Measurements from ENCODE around the gene CELA2A.
"Not testable (repeated sequence)": the region's sequence is repeated elsewhere in the genome, so short reads cannot be mapped to it uniquely, and the experiment has no call there.

CELA2A gene

GRCh38 chr1:15475752-15476314, 19.3 kb downstream of the CELA2A start, which contains the start of gene CELA2B:
TSS of gene CELA2B (plus strand) at chr1:15476104. CDS start at chr1:15476126, 22 bp downstream.
- TF ChIP-seq CTCF (IDR thresholded peaks at IDR 0.05; ENCODE audit: insufficient read depth, low read length), result no peak
- no peak for TF ChIP-seq GABPA (IDR thresholded peaks at IDR 0.05; ENCODE audit: low read depth)

GRCh38 chr1:15476927-15477326, 20.4 kb downstream of the CELA2A start:
- DNase-seq (ENCODE audit: low read depth in 1 of 2, low spot score in 1 of 2), result no peak
- H3K27me3 ChIP-seq (ENCODE audit: insufficient read depth, poor library complexity, severe bottlenecking), result no peaks in the 10 kb centered on the region
- no peak overlapping the region for H3K27ac ChIP-seq (replicated peaks)
- no peak overlapping the region for H3K4me3 ChIP-seq (replicated peaks; ENCODE audit: insufficient read depth, low read length)
- TF ChIP-seq SPI1 (IDR thresholded peaks at IDR 0.05; ENCODE audit: borderline replicate concordance, low read depth), result no peak
- no peak for TF ChIP-seq GABPA (IDR thresholded peaks at IDR 0.05; ENCODE audit: low read depth)
- TF ChIP-seq CTCF (IDR thresholded peaks at IDR 0.05; ENCODE audit: insufficient read depth, low read length), result no peak
- no peak for TF ChIP-seq POLR2AphosphoS5 (IDR thresholded peaks at IDR 0.05; ENCODE audit: low read depth)
- no peak for TF ChIP-seq REST (IDR thresholded peaks at IDR 0.05; ENCODE audit: insufficient replicate concordance, low read depth)

More at GRCh38 chr1:15475752-15476314, 19.3 kb downstream of the CELA2A start, which contains the start of gene CELA2B:
- H3K27me3 ChIP-seq (ENCODE audit: insufficient read depth, poor library complexity, severe bottlenecking), result no peaks in the 10 kb centered on the region
- no peak within 1 kb of the TSS for H3K27ac ChIP-seq (replicated peaks)
- no peak for DNase-seq (ENCODE audit: low read depth in 1 of 2, low spot score in 1 of 2)
- no peak within 1 kb of the TSS for H3K4me3 ChIP-seq (replicated peaks; ENCODE audit: insufficient read depth, low read length)

- DNase-seq (ENCODE audit: low read depth in 1 of 2, low spot score in 1 of 2), result no peak
- Histone ChIP-seq H3K27ac (replicated peaks) (no peak overlapping the region), H3K27me3 (ENCODE audit: insufficient read depth, poor library complexity, severe bottlenecking) (no peaks in the 10 kb centered on the region), H3K4me3 (replicated peaks; ENCODE audit: insufficient read depth, low read length) (no peak overlapping the region)
- TF ChIP-seq REST (IDR thresholded peaks at IDR 0.05; ENCODE audit: insufficient replicate concordance, low read depth) (no peak), POLR2AphosphoS5 (IDR thresholded peaks at IDR 0.05; ENCODE audit: low read depth) (no peak), GABPA (IDR thresholded peaks at IDR 0.05; ENCODE audit: low read depth) (no peak)
Observed at GRCh38 chr1:15477646-15478212, 21.2 kb downstream of the CELA2A start.

GRCh38 chr1:15479654-15480347, 23.3 kb downstream of the CELA2A start:
- Histone ChIP-seq H3K27ac (replicated peaks) (no peak overlapping the region), H3K27me3 (ENCODE audit: insufficient read depth, poor library complexity, severe bottlenecking) (no peaks in the 10 kb centered on the region), H3K4me3 (replicated peaks; ENCODE audit: insufficient read depth, low read length) (no peak overlapping the region)
- no peak for DNase-seq (ENCODE audit: low read depth in 1 of 2, low spot score in 1 of 2)
- TF ChIP-seq REST (IDR thresholded peaks at IDR 0.05; ENCODE audit: insufficient replicate concordance, low read depth) (no peak), SPI1 (IDR thresholded peaks at IDR 0.05; ENCODE audit: borderline replicate concordance, low read depth) (no peak), POLR2AphosphoS5 (IDR thresholded peaks at IDR 0.05; ENCODE audit: low read depth) (no peak), GABPA (IDR thresholded peaks at IDR 0.05; ENCODE audit: low read depth) (no peak), CTCF (IDR thresholded peaks at IDR 0.05; ENCODE audit: insufficient read depth, low read length) (no peak)

- H3K27me3 ChIP-seq (ENCODE audit: insufficient read depth, poor library complexity, severe bottlenecking); H3K4me3 ChIP-seq (replicated peaks; ENCODE audit: insufficient read depth, low read length); H3K27ac ChIP-seq (replicated peaks); DNase-seq (ENCODE audit: low read depth in 1 of 2, low spot score in 1 of 2): not testable (repeated sequence)
Observed at GRCh38 chr1:15482455-15482854, 25.9 kb downstream of the CELA2A start.
